HepG2 (cell line): Measurements from ENCODE around the gene ALDH18A1. TPM values are rescaled to one million over a fixed set of nuclear protein-coding genes. Genes with fewer than 3 reads are reported as not detected.

Source experiments
- CC2D1A ChIP-seq: sonication (generic); formaldehyde crosslinking; IDR thresholded peaks from 2 replicates; pipeline ENCODE4 v1.8.1; 2023; ENCODE audit warnings: mild to moderate bottlenecking, missing genetic modification reagents
- EED ChIP-seq: sonication (generic); formaldehyde crosslinking; IDR thresholded peaks from 2 replicates; pipeline ENCODE4 v1.5.0; 2020; ENCODE audit warnings: mild to moderate bottlenecking, missing genetic modification reagents
- ELF4 ChIP-seq: sonication (generic); formaldehyde crosslinking; IDR thresholded peaks from 2 replicates; pipeline ENCODE4 v1.5.0; 2020; ENCODE audit warnings: missing genetic modification reagents, mild to moderate bottlenecking, moderate library complexity, borderline replicate concordance
- KAT7 ChIP-seq: IDR thresholded peaks from 2 replicates; pipeline ENCODE4 v1.6.1; 2018; ENCODE audit warnings: borderline replicate concordance, missing compliant biosample characterization
- MATR3 ChIP-seq: sonication (generic); formaldehyde crosslinking; IDR thresholded peaks from 2 replicates; pipeline ENCODE4 v1.4.0; 2020; ENCODE audit warnings: missing genetic modification reagents
- MEF2D ChIP-seq: sonication (generic); formaldehyde crosslinking; IDR thresholded peaks from 2 replicates; pipeline ENCODE4 v1.5.1; 2020; ENCODE audit warnings: mild to moderate bottlenecking, missing genetic modification reagents
- MIXL1 ChIP-seq: IDR thresholded peaks from 2 replicates; pipeline ENCODE4 v1.6.1; 2016
- PCBP2 ChIP-seq: fragments of 200-400 bp; formaldehyde crosslinking; optimal IDR thresholded peaks from 2 replicates; pipeline ENCODE3; 2018; ENCODE audit warnings: low read length, low read depth; ENCODE audit not compliant: poor library complexity, severe bottlenecking
- PITX1 ChIP-seq: sonication (generic); formaldehyde crosslinking; IDR thresholded peaks from 2 replicates; pipeline ENCODE4 v1.5.1; 2020; ENCODE audit warnings: mild to moderate bottlenecking, missing genetic modification reagents
- POLR2AphosphoS2 ChIP-seq: IDR thresholded peaks from 2 replicates; pipeline ENCODE4 v1.6.1; 2011; ENCODE audit warnings: low read depth, low read length, improper control_type of control experiment
- TAF1 ChIP-seq: sonication (generic); formaldehyde crosslinking; IDR thresholded peaks from 2 replicates; pipeline ENCODE4 v1.4.0; 2020; ENCODE audit warnings: missing genetic modification reagents
- ZMYM2 ChIP-seq: sonication (generic); formaldehyde crosslinking; IDR thresholded peaks from 2 replicates; pipeline ENCODE4 v1.8.0; 2022; ENCODE audit warnings: mild to moderate bottlenecking, missing genetic modification reagents
- ZNF205 ChIP-seq: IDR thresholded peaks from 2 replicates; pipeline ENCODE4 v1.6.1; 2018; ENCODE audit warnings: missing biosample characterization, missing genetic modification reagents
- ZNF572 ChIP-seq: sonication (generic); formaldehyde crosslinking; IDR thresholded peaks from 2 replicates; pipeline ENCODE4 v1.5.1; 2020; ENCODE audit warnings: mild to moderate bottlenecking, missing genetic modification reagents
- ZNF577 ChIP-seq: sonication (generic); formaldehyde crosslinking; IDR thresholded peaks from 2 replicates; pipeline ENCODE4 v1.4.0; 2020; ENCODE audit warnings: mild to moderate bottlenecking, low read depth, missing genetic modification reagents, borderline replicate concordance
- ZNF746 ChIP-seq: sonication (generic); formaldehyde crosslinking; IDR thresholded peaks from 2 replicates; pipeline ENCODE4 v1.8.0; 2022; ENCODE audit warnings: mild to moderate bottlenecking, missing genetic modification reagents
- ZNF776 ChIP-seq: sonication (generic); formaldehyde crosslinking; IDR thresholded peaks from 2 replicates; pipeline ENCODE4 v1.4.0; 2020; ENCODE audit warnings: mild to moderate bottlenecking, missing genetic modification reagents
- ZNF891 ChIP-seq: sonication (generic); formaldehyde crosslinking; IDR thresholded peaks from 2 replicates; pipeline ENCODE4 v1.5.0; 2020; ENCODE audit warnings: mild to moderate bottlenecking, missing genetic modification reagents
- polyA plus RNA-seq, 8 experiments: library from polyadenylated mRNA; depleted of rRNA in 3 of 8; stranded (reverse) in 7 of 8; unstranded in 1 of 8; fragments of >200 nt; fragmentation: Illumina TruSeq in 4 of 8; extraction: Trizol in 4 of 8; gene quantifications; 2 replicates each; pipeline versions ENCODE4 v1.2.1 to v1.2.3, GENCODE V29; 2011 to 2016; ENCODE audit warnings: low read depth in 4 of 8, missing spikeins in 1 of 8, mixed read lengths in 1 of 8; ENCODE audit not compliant: insufficient read depth in 1 of 8
- total RNA-seq, 5 experiments: library from RNA; depleted of rRNA; stranded (reverse); fragments of >200 nt; fragmentation: Illumina TruSeq; extraction: Trizol; gene quantifications; 2 replicates each; pipeline ENCODE4 v1.2.3, GENCODE V29; 2016; ENCODE audit warnings: low read depth in 1 of 5
- TF ChIP-seq, protein P1 (sequence below): sonication (generic); formaldehyde crosslinking; IDR thresholded peaks from 2 replicates; pipeline ENCODE4 v1.4.0; 2020; ENCODE audit warnings: missing genetic modification reagents, borderline replicate concordance
- TF ChIP-seq, protein P2 (sequence below): sonication (generic); formaldehyde crosslinking; IDR thresholded peaks from 2 replicates; pipeline ENCODE4 v1.4.0; 2020; ENCODE audit warnings: missing genetic modification reagents
- TF ChIP-seq, protein P3 (sequence below): sonication (generic); formaldehyde crosslinking; IDR thresholded peaks from 2 replicates; pipeline ENCODE4 v1.8.0; 2022; ENCODE audit warnings: missing genetic modification reagents, mild to moderate bottlenecking, inconsistent platforms, borderline replicate concordance
- TF ChIP-seq, protein P4 (sequence below): sonication (generic); formaldehyde crosslinking; IDR thresholded peaks from 2 replicates; pipeline ENCODE4 v1.8.0; 2023; ENCODE audit warnings: mild to moderate bottlenecking, missing genetic modification reagents

Gene ALDH18A1
- total and polyA plus RNA-seq, 2 of the 13 experiments (the other 11 are each of a cell fraction or from before 2014, with no cell fraction given), result 180 to 263 TPM

DNA sequence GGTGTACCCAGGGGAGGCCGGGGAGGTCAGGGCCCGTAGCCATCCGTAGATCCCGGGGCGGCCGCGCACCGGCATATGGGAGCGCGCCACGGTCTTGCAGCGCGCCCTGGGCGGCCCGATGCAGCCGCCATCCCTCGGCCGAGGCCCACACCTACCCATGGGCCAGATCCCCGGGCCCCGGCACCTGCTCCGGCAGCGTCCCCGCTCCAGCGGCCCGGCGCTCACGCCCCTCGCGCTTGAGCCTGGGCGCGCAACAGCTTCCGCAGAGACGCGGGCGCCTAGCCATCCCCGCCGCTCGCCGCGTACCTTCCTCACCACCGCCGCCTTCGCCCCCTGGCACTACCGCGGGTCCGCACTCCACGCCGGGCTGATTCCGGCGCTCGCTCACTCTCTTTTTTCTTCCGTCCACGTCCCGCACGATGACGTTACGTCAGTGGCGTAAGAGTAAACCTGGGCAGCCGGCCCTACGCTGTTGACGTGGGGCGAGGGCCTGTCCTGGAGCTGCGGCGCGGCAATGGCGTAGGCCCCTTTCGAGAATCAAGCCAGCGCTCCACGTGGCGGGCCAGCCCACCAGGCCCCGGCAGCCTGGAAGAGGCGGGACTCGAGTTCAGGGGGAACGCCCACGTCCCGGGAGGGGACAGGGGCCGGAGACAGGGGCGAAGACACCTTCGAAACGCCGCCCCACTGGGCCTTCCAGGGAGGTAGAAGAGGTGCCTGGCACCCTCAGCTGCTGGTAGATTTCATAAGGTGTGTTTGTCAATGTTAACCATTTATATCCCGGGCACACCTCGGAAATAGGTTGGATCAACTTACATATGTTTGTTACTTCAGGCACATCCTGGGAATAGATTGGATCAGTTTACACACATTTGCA is at the start of gene ALDH18A1 (continued):
- TF ChIP-seq, protein P1, sequence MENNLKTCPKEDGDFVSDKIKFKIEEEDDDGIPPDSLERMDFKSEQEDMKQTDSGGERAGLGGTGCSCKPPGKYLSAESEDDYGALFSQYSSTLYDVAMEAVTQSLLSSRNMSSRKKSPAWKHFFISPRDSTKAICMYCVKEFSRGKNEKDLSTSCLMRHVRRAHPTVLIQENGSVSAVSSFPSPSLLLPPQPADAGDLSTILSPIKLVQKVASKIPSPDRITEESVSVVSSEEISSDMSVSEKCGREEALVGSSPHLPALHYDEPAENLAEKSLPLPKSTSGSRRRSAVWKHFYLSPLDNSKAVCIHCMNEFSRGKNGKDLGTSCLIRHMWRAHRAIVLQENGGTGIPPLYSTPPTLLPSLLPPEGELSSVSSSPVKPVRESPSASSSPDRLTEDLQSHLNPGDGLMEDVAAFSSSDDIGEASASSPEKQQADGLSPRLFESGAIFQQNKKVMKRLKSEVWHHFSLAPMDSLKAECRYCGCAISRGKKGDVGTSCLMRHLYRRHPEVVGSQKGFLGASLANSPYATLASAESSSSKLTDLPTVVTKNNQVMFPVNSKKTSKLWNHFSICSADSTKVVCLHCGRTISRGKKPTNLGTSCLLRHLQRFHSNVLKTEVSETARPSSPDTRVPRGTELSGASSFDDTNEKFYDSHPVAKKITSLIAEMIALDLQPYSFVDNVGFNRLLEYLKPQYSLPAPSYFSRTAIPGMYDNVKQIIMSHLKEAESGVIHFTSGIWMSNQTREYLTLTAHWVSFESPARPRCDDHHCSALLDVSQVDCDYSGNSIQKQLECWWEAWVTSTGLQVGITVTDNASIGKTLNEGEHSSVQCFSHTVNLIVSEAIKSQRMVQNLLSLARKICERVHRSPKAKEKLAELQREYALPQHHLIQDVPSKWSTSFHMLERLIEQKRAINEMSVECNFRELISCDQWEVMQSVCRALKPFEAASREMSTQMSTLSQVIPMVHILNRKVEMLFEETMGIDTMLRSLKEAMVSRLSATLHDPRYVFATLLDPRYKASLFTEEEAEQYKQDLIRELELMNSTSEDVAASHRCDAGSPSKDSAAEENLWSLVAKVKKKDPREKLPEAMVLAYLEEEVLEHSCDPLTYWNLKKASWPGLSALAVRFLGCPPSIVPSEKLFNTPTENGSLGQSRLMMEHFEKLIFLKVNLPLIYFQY (CRISPR knock-in tag), result 0 out of 2 replicates have a peak, but pooled peaks have one; percentile 26
- TF ChIP-seq ELF4 (CRISPR knock-in tag), result peak; percentile 45; the same call in 1 of the 2 replicates
- TF ChIP-seq CC2D1A (CRISPR knock-in tag), result no peak
- TF ChIP-seq PCBP2, result no peak
- TF ChIP-seq MEF2D (CRISPR knock-in tag), result 0 out of 2 replicates have a peak, but pooled peaks have one; percentile 40
- no peak for TF ChIP-seq MATR3 (CRISPR knock-in tag)
- TF ChIP-seq ZNF746 (CRISPR knock-in tag), result peak; percentile 61; the same call in 1 of the 2 replicates
- TF ChIP-seq, protein P2, sequence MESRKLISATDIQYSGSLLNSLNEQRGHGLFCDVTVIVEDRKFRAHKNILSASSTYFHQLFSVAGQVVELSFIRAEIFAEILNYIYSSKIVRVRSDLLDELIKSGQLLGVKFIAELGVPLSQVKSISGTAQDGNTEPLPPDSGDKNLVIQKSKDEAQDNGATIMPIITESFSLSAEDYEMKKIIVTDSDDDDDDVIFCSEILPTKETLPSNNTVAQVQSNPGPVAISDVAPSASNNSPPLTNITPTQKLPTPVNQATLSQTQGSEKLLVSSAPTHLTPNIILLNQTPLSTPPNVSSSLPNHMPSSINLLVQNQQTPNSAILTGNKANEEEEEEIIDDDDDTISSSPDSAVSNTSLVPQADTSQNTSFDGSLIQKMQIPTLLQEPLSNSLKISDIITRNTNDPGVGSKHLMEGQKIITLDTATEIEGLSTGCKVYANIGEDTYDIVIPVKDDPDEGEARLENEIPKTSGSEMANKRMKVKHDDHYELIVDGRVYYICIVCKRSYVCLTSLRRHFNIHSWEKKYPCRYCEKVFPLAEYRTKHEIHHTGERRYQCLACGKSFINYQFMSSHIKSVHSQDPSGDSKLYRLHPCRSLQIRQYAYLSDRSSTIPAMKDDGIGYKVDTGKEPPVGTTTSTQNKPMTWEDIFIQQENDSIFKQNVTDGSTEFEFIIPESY (CRISPR knock-in tag), result no peak
- TF ChIP-seq ZNF891, result peak; percentile 93
- no peak for TF ChIP-seq PITX1 (CRISPR knock-in tag)
- no peak for TF ChIP-seq ZNF577 (CRISPR knock-in tag)
- TF ChIP-seq KAT7 (CRISPR knock-in tag), result peak; percentile 95
- TF ChIP-seq, protein P3, sequence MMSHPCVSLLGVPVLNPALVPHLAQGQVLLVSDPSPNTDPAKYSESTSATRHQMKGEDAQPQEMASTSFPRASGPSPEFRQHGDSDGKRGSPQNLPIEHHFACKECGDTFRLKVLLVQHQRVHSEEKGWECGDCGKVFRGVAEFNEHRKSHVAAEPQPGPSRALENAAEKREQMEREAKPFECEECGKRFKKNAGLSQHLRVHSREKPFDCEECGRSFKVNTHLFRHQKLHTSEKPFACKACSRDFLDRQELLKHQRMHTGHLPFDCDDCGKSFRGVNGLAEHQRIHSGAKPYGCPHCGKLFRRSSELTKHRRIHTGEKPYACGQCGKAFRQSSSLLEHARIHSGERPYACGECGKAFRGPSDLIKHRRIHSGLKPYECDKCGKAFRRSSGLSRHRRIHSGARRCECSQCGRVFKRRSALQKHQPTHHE (CRISPR knock-in tag), result peak; percentile 59; the same call in 1 of the 2 replicates
- no peak for TF ChIP-seq POLR2AphosphoS2
- TF ChIP-seq TAF1 (CRISPR knock-in tag), result peak; percentile 88
- peak; percentile 70 for TF ChIP-seq MIXL1 (CRISPR knock-in tag)
- TF ChIP-seq ZNF205, result 0 out of 2 replicates have a peak, but pooled peaks have one; percentile 19
- TF ChIP-seq ZNF776 (CRISPR knock-in tag), result peak; percentile 76; the same call in 1 of the 2 replicates
- no peak for TF ChIP-seq EED (CRISPR knock-in tag)
- TF ChIP-seq, protein P4, sequence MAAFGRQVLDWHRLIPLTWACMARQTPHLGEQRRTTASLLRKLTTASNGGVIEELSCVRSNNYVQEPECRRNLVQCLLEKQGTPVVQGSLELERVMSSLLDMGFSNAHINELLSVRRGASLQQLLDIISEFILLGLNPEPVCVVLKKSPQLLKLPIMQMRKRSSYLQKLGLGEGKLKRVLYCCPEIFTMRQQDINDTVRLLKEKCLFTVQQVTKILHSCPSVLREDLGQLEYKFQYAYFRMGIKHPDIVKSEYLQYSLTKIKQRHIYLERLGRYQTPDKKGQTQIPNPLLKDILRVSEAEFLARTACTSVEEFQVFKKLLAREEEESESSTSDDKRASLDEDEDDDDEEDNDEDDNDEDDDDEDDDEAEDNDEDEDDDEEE (CRISPR knock-in tag), result peak; percentile 96
- TF ChIP-seq ZMYM2 (CRISPR knock-in tag), result no peak
- no peak for TF ChIP-seq ZNF572 (CRISPR knock-in tag)
